Measurements from ENCODE around the gene RNF214. TPM values are rescaled to one million over a fixed set of nuclear protein-coding genes. Genes with fewer than 3 reads are reported as not detected.
"Not testable (repeated sequence)": the region's sequence is repeated elsewhere in the genome, so short reads cannot be mapped to it uniquely, and the experiment has no call there.

RNF214 gene
- total and polyA plus RNA-seq, 2 of the 13 experiments (the other 11 are each of a cell fraction or from before 2014, with no cell fraction given): 10.7 to 12.6 TPM

- no peaks in the 10 kb centered on the region for H3K79me2 ChIP-seq (ENCODE audit: insufficient read depth, low read length)
- H3K9me3 ChIP-seq (ENCODE audit: low read length): no peaks in the 10 kb centered on the region
- peaks cover 2 to 7% of the 10 kb centered on the region in 2 experiments; a peak in 1 of 5 replicates for H3K36me3 ChIP-seq (replicated peaks in 1 of 2; ENCODE audit: control insufficient read depth in 1 of 2, insufficient read depth in 2 of 2, low read length in 2 of 2)
- no peaks in the 10 kb centered on the region for H3K27me3 ChIP-seq (ENCODE audit: control insufficient read depth in 1 of 2, insufficient read depth in 2 of 2, low read length in 2 of 2)
- no TSS peak for BruUV-seq (replicated peaks)
- CTCF ChIA-PET (ENCODE audit: low intra/inter-chr PET ratio, low total read pairs): no interaction called here
- no peaks in the 10 kb centered on the region for H4K20me1 ChIP-seq (ENCODE audit: insufficient read depth, low read length)
- DNase-seq (ENCODE audit: low spot score) (peak; percentile 44), ATAC-seq (peak; percentile 90), FAIRE-seq (peak; percentile 39)
- intact Hi-C loops (cut with micrococcal nuclease; ENCODE audit: unreplicated experiment): loop anchor here (5.0 kb wide), 1 partner anchor 46 kb away; the partner anchor contains the start of gene BACE1
- WGBS (ENCODE audit: low lambda C conversion rate): 37% methylated on average over 4 of the region's 4 CpGs
- H3K27ac ChIP-seq (ENCODE audit: extremely low read length, insufficient read depth, low read length): peak overlapping the region; percentile 40
- H3K4me2 ChIP-seq (ENCODE audit: low read depth, low read length): no peak overlapping the region
- peaks cover 20% of the 10 kb centered on the region for H3K4me1 ChIP-seq (ENCODE audit: insufficient read depth, low read length)
- no peak overlapping the region for H3K9ac ChIP-seq (ENCODE audit: insufficient read depth, low read depth, low read length)
- POLR2A ChIA-PET: no interaction called here
- TF ChIP-seq SKI (IDR thresholded peaks at IDR 0.05; ENCODE audit: partially characterized antibody) (peak; percentile 14), CEBPB (IDR thresholded peaks at IDR 0.05; ENCODE audit: borderline replicate concordance, low read depth, low read length) (peak; percentile 22; the same call in 1 of the 2 replicates), TCF7 (IDR thresholded peaks at IDR 0.05; ENCODE audit: low read depth) (0 out of 2 replicates have a peak, but pooled peaks have one; percentile 9), TBP (CRISPR knock-in tag; IDR thresholded peaks at IDR 0.05) (no peak), SOX6 (IDR thresholded peaks at IDR 0.05) (no peak), SOX6 (CRISPR knock-in tag; IDR thresholded peaks at IDR 0.05) (peak; percentile 80), HNF4A (CRISPR knock-in tag; IDR thresholded peaks at IDR 0.05) (peak; percentile 27; the same call in 1 of the 2 replicates), ETV5 (CRISPR knock-in tag; IDR thresholded peaks at IDR 0.05; ENCODE audit: borderline replicate concordance) (no peak), SALL1 (CRISPR knock-in tag; IDR thresholded peaks at IDR 0.05) (0 out of 2 replicates have a peak, but pooled peaks have one; percentile 16), CEBPG (CRISPR knock-in tag; IDR thresholded peaks at IDR 0.05) (0 out of 2 replicates have a peak, but pooled peaks have one; percentile 10), PHB2 (IDR thresholded peaks at IDR 0.05; ENCODE audit: partially characterized antibody) (no peak), SOX13 (IDR thresholded peaks at IDR 0.05) (peak; percentile 61; the same call in 1 of the 2 replicates), SOX13 (CRISPR knock-in tag; conservative IDR thresholded peaks at IDR 0.05 in 1 of 2, IDR thresholded peaks at IDR 0.05 in 1 of 2) (peak in 1 of 2 experiments; percentile 91; a peak in 2 of 4 replicates), CCDC6 (CRISPR knock-in tag; IDR thresholded peaks at IDR 0.05) (no peak), SNAPC2 (CRISPR knock-in tag; IDR thresholded peaks at IDR 0.05) (no peak), SOX5 (CRISPR knock-in tag; IDR thresholded peaks at IDR 0.05; ENCODE audit: borderline replicate concordance) (peak; percentile 79), RARA (CRISPR knock-in tag; IDR thresholded peaks at IDR 0.05) (0 out of 2 replicates have a peak, but pooled peaks have one; percentile 31), ZMYM3 (CRISPR knock-in tag; IDR thresholded peaks at IDR 0.05) (peak; percentile 34; the same call in 1 of the 2 replicates), FOXA1 (IDR thresholded peaks at IDR 0.05) (no peak), FOXA1 (CRISPR knock-in tag; IDR thresholded peaks at IDR 0.05) (0 out of 2 replicates have a peak, but pooled peaks have one; percentile 12)
- no peak overlapping the region for H3K4me3 ChIP-seq (replicated peaks in 1 of 3; ENCODE audit: insufficient read depth in 1 of 3, low read depth in 2 of 3, low read length in 3 of 3)
- in situ Hi-C loops (cut with HindIII; ENCODE audit: extremely low pct_ligation_motif_present, low pct_unique_long_range_greater_than_20kb): no loop called here
- no peak overlapping the region for H2AFZ ChIP-seq (ENCODE audit: low read length)
Measured at GRCh38 chr11:117271208-117271607, 38.7 kb downstream of the RNF214 start.

- H3K27ac ChIP-seq (ENCODE audit: extremely low read length, insufficient read depth, low read length); DNase-seq (ENCODE audit: low spot score); H2AFZ ChIP-seq (ENCODE audit: low read length); BruUV-seq (replicated peaks); H3K4me3 ChIP-seq (replicated peaks in 1 of 3; ENCODE audit: insufficient read depth in 1 of 3, low read depth in 2 of 3, low read length in 3 of 3); POLR2A ChIA-PET; H4K20me1 ChIP-seq (ENCODE audit: insufficient read depth, low read length); H3K27me3 ChIP-seq (ENCODE audit: control insufficient read depth in 1 of 2, insufficient read depth in 2 of 2, low read length in 2 of 2); H3K9ac ChIP-seq (ENCODE audit: insufficient read depth, low read depth, low read length); H3K79me2 ChIP-seq (ENCODE audit: insufficient read depth, low read length); H3K4me2 ChIP-seq (ENCODE audit: low read depth, low read length); ATAC-seq; H3K9me3 ChIP-seq (ENCODE audit: low read length); in situ Hi-C loops (cut with HindIII; ENCODE audit: extremely low pct_ligation_motif_present, low pct_unique_long_range_greater_than_20kb); FAIRE-seq; CTCF ChIA-PET (ENCODE audit: low intra/inter-chr PET ratio, low total read pairs); H3K36me3 ChIP-seq (replicated peaks in 1 of 2; ENCODE audit: control insufficient read depth in 1 of 2, insufficient read depth in 2 of 2, low read length in 2 of 2): not testable (repeated sequence)
- 97% methylated on average over 5 of the region's 5 CpGs for WGBS (ENCODE audit: low lambda C conversion rate)
- intact Hi-C loops (cut with micrococcal nuclease; ENCODE audit: unreplicated experiment): loop anchor here (5.0 kb wide), 1 partner anchor 45 kb away; the partner anchor contains the start of gene BACE1
- peaks cover 24% of the 10 kb centered on the region for H3K4me1 ChIP-seq (ENCODE audit: insufficient read depth, low read length)
Measured at GRCh38 chr11:117272175-117272574, 39.7 kb downstream of the RNF214 start.

Measured in HepG2 (cell line).